ENCODE measurements around the gene PRKCI.
"Not testable (repeated sequence)": the region's sequence is repeated elsewhere in the genome, so short reads cannot be mapped to it uniquely, and the experiment has no call there.

Gene PRKCI

DNA sequence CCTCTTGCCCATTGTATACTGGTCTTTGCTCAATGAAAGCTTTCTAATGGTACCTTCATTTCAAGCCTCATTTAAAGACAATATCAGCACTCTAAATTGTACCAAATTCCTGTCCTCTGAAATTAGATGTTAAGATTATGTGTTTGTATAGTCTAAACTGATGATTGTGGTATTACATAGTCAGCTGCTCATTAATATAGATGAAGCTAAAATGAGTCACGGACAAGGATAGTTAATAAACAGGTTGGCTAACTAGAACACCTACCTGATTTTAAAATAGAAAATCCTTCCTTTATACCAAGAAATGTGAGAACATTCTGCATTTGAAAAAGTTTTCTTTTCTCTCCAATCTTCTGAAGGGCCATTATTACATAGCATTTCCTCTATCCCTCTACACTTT is 2.9 kb downstream of the PRKCI start:
- no peak for DNase-seq

DNA sequence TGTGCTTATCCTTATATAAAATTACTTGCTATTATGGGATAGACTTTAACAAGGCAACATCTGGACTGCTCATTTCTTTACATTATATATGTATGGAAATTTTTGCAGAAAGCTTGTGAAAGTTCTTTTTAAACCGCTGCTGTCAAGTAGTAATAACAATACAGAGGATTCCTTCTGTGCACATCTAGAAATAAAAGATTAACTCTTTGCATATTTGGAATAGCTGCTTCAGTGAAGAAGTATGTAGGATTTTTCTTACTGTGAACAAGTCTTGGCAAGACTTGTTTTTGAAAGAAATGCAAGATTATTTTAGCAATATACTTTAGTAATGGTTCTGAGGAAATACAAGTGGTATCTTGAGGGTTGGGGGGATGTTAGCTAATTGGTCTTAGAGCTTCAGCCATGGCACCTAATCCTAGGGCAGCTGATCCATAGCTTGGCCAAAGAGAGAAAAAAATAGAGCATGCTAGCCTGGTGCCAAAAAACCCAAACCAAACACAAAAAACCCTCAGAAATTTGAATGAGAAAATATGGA is 4.3 kb downstream of the PRKCI start:
- DNase-seq = no peak

DNA sequence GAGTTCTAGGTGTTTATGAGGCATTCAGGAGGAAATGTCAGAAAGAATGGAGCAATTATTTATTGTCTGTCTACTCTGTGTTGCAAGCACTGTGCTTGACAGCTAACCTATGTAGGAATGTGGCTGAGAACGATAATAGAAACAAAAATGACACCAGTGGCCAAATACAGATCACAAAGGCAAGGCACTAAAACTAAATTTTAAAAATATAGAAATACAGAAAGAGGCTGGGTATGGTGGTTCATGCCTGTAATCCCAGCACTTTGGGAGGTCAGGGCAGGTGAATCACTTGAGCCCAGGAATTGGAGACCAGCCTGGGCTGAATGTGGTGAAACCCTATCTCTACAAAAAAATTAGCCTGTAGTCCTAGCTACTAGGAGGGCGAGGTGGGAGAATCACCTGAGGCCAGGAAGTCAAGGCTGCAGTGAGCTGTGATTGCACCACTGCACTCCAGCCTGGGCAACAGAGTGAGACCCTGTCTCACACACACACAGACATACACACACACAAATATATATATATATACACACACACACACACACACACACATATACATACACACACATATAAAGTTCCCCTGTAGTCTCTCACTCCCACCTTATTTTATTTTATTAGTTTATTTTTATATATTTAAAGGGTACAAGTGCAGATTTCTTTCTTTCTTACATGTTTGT is 6.0 kb downstream of the PRKCI start:
- no peak for DNase-seq

DNA sequence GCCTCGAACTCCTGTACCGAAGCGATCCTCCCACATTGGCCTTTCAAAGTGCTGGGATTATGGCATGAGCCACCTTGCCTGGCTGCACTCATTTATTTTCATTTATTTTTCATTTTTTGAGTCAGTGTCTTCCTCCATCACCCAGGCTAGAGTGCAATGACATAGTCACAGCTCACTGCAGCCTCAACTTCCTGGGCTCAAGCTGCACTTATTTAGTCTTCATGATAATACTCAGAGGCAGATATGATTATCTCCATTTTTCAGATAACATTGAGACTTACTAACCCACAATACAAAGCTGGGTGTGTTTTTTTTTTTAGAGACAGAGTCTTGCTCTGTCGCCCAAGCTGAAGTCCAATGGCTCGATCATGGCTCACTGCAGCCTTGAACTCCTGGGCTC is 10.0 kb downstream of the PRKCI start:
- no peak for DNase-seq

GRCh38 chr3:170233530-170233929 is 11.3 kb downstream of the PRKCI start:
- no peak for DNase-seq

- DNase-seq = no peak
These were observed 17.9 kb downstream of the PRKCI start for GRCh38 chr3:170240142-170240541.

- no peak for DNase-seq
These were observed 18.4 kb downstream of the PRKCI start for GRCh38 chr3:170240671-170241070.

- no peak for DNase-seq
These were observed 22.4 kb downstream of the PRKCI start for GRCh38 chr3:170244576-170244975.

DNA sequence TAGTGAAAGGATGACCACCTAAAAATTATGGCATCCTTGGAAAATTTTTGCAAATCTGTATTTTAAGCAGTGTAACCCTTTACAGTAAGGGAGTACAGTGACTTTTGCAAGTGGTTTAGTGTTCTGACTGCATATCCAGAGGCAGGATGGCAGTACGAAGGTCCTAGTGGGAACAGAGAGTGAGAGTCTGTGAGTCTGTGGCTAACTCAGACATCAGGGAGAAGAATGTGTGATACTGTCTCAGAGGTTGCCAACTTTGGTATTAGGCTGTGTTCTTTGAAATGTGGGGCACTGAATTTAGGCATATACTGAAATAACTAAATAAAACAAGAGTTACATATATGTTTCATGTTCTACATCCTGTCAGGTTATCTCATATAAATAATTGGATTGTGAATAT is 25.7 kb downstream of the PRKCI start:
- DNase-seq = no peak

DNA sequence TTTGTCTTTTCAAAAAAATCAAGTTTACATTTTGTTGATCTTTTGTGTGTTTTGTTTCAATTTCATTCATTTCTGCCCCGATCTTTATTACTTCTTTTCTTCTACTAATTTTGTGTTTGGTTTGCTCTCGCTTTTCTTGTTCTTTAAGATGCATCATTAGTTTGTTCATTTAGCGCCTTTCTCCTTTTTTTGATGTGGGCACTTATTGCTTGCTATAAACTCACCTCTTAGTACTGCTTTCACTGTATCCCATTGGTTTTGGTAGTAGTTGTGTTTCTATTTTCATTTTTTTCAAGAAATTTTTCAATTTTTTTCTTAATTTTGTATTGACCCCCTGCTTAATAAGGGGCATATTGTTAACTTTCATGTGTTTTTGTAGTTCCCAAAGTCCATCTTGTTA is 34.4 kb downstream of the PRKCI start:
- no peak for DNase-seq

DNA sequence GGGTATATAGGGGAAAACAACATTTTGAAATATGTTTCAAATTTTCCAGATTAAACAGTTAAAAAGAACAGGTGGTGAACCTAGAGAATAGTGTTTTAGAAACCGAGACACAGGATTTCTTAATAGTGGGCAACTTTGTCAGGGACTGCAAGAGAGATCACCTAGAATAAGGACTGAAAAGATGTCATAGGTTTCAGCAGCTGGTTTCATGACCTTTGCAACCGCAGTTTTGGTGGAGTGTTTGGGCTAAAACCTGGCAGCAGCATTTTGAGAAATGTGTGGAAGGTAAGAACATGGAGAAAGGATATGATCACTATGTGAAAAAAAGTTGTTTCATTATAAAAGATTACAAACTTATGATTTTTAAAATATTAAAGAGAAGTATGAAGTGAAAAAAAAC is 34.9 kb downstream of the PRKCI start:
- no peak for DNase-seq

GRCh38 chr3:170258105-170258487 is 35.9 kb downstream of the PRKCI start:
- no peak for DNase-seq

DNA sequence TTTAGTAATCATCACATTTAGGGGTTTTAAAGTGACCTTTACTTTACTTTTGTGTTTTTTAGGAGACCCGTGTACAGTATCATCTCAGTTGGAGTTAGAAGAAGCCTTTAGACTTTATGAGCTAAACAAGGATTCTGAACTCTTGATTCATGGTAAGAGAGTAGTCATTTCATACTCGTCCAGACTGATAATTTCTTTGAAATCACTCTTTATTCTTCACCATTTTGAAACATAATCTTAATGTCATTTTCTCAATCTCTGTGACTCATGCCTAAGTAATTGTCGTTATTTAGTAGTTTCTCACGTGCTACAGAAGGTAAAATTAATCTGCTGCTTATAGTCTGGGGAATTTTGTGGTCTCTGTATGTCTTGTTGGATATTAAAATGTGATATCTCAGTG is 37.7 kb downstream of the PRKCI start:
- no peak for DNase-seq

- DNase-seq = no peak
These were observed 45.6 kb downstream of the PRKCI start for GRCh38 chr3:170267793-170268192.

DNA sequence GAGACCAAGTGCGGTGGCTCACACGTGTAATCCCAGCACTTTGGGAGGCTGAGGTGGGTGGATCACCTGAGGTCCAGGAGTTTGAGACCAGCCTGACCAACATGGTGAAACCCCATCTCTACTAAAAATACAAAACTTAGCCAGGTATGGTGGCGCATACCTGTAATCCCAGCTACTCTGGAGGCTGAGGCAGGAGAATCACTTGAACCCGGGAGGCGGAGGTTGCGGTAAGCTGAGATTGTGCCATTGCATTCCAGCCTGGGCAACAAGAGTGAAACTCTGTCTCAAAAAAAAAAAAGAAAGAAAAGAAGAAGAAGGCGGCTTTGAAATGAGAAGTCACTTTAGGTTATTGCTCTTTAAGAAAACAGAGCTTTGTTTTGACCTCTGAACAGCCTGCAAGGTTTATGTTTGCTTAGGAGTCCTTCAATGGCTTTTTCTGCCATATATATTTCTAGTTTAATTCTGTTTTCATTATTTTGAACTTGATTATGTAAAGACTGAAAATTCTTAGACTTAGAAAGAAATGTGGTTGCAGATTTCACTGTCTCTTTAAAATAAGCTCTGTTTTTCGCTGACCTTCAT is 47.5 kb downstream of the PRKCI start:
- not testable (repeated sequence) for DNase-seq

DNA sequence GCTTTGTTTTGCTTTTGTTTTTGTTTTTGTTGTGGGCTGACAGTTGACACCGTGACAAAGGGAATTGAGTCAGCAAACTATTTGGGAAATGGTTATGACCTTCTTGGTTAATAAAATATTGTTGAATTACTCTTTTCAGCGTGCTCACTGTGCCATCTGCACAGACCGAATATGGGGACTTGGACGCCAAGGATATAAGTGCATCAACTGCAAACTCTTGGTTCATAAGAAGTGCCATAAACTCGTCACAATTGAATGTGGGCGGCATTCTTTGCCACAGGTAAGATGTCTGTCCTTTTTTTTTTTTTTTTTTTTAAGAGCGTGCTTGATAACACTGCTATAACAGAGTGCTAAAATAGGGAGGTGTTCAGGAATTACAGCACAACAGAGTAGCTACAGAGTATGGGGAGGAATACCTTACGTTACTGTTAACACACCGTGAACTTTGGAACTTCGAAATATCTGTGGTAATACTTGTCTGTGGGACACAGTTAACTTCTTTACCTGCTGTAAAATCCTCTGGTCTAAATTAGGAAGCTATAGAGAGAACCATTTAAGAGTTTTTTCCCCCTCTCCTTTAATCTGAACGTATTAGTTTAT is 48.2 kb downstream of the PRKCI start:
- DNase-seq = no peak

DNA sequence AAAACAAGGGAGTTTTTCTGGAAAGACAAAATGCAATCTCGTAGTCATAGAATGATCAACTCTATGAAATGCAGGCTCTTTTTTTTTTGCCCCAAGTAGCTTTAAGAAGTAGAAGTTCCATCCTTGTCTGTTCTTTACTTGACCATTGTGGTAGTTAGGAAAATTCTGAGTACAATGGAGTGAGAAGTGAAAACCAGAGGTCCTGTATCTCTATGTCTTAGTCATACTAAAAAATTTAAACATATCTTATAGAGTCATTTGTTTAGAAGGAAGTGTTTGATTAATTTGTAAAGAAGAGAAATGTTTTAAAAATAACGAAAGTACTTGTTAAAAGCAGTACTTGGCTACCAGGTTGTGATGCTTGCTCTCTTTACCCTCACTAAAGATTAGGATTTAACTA is 52.4 kb downstream of the PRKCI start:
- no peak for DNase-seq

DNA sequence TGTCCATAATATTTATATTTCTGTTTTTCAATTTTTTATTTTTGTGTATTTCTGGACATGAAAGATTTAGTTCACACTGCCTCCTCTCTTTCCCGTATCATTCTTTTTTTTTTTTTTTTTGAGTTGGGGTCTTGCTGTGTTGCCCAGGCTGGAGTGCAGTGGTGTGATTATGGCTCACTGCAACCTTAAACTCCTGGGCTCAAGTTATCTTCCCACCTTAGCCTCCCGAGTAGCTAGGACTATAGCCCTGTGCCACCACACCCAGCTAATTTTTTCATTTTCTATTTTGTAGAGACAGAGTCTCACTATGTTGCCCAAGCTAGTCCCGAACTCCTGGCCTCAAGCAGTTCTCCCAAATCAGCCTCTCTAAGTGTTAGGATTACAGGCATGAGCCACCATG is 53.6 kb downstream of the PRKCI start:
- DNase-seq = no peak

- DNase-seq = not testable (repeated sequence)
These were observed 55.1 kb downstream of the PRKCI start for GRCh38 chr3:170277311-170277710.

GRCh38 chr3:170277833-170278580 is 55.8 kb downstream of the PRKCI start:
- DNase-seq = no peak

DNA sequence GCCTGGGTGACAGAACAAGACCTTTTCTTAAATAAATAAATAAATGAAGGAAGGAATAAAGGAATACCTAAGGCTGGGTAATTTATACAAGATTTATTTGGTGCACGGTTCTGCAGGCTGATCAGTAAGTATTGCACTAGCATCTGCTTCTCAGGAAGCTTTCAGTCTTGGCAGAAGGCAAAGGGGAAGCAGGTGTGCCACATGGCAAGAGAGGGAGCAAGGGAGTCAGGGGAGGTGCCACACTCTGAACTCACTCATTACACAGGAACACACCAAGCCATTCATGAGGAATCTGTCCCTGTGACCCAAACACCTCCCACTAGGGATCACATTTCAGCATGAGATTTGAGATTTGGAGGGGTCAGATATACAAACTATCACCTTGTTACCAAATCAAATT is 56.4 kb downstream of the PRKCI start:
- no peak for DNase-seq

DNA sequence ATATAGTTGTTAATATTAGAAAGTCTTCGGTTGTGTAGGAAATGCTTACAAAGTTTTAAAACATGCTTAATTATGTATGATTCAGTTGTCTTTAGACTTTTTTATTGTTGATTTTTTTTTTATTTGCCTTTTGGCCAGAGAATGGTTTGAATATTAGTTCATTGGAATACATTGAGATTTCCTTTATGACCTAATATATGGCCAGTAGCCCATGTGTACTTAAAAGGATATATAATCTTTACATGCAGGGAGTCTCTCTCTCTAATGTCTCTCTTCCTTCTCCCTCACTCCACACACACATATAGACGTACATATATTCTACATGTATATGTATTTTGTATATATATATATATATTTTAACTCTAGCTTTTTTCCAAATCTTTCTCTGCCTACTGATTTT is 68.0 kb downstream of the PRKCI start:
- no peak for DNase-seq

- no peak for DNase-seq
These were observed 73.4 kb downstream of the PRKCI start for GRCh38 chr3:170295586-170295985.

GRCh38 chr3:170296703-170297102 is 74.5 kb downstream of the PRKCI start:
- DNase-seq = no peak

Measured in islet precursor cell (in vitro differentiated cells).